GM21528 (cell line): ENCODE data around the gene HOXD9.

Source experiments
- ATAC-seq: cut with Tn5 transposase; IDR thresholded peaks from one replicate; pipeline ENCODE4 v1.9.1; 2021; ENCODE audit warnings: mild to moderate bottlenecking, moderate library complexity; ENCODE audit not compliant: unreplicated experiment, low FRiP score

Gene HOXD9

GRCh38 chr2:176162911-176163671 lies 40.6 kb downstream of the HOXD9 start:
- ATAC-seq = no peak

- ATAC-seq = no peak
Measured at GRCh38 chr2:176163672-176164056, 41.1 kb downstream of the HOXD9 start.

GRCh38 chr2:176164201-176164600 lies 41.7 kb downstream of the HOXD9 start:
- no peak for ATAC-seq

GRCh38 chr2:176164611-176165369 lies 42.3 kb downstream of the HOXD9 start:
- no peak for ATAC-seq

- no peak for ATAC-seq
Measured at GRCh38 chr2:176165370-176166050, 43.0 kb downstream of the HOXD9 start.

- no peak for ATAC-seq
Measured at GRCh38 chr2:176166272-176166671, 43.8 kb downstream of the HOXD9 start.

GRCh38 chr2:176167398-176167797 lies 44.9 kb downstream of the HOXD9 start:
- ATAC-seq = no peak

- ATAC-seq = no peak
Measured at GRCh38 chr2:176169181-176169580, 46.7 kb downstream of the HOXD9 start.

GRCh38 chr2:176169711-176170110 lies 47.2 kb downstream of the HOXD9 start:
- ATAC-seq = no peak

GRCh38 chr2:176170602-176171305 lies 48.2 kb downstream of the HOXD9 start:
- no peak for ATAC-seq

GRCh38 chr2:176171351-176172006 lies 49.0 kb downstream of the HOXD9 start:
- ATAC-seq = no peak

- ATAC-seq = no peak
Measured at GRCh38 chr2:176172007-176172894, 49.7 kb downstream of the HOXD9 start.

GRCh38 chr2:176172895-176173566 lies 50.5 kb downstream of the HOXD9 start:
- ATAC-seq = no peak

- ATAC-seq = no peak
Measured at GRCh38 chr2:176173567-176174381, 51.3 kb downstream of the HOXD9 start.

- no peak for ATAC-seq
Measured at GRCh38 chr2:176174382-176174823, 51.9 kb downstream of the HOXD9 start.
